Measurements from ENCODE around the gene IL24.

- TF ChIP-seq CTCF (IDR thresholded peaks at IDR 0.05) (no peak), EP300 (IDR thresholded peaks at IDR 0.05; ENCODE audit: borderline replicate concordance in 1 of 2, low read depth in 1 of 2, low read length in 1 of 2) (no peak), MAX (IDR thresholded peaks at IDR 0.05; ENCODE audit: low read depth) (no peak)
Measured at GRCh38 chr1:206873603-206874188, 23.5 kb upstream of the IL24 start.

Data from SK-N-SH (cell line).